Mesothelial cell of epicardium (in vitro differentiated cells): ENCODE results near the gene S100PBP. TPM values are rescaled to one million over a fixed set of nuclear protein-coding genes. Genes with fewer than 3 reads are reported as not detected.

Experiments used
- DNase-seq, 2 experiments: peaks; one replicate each; pipeline ENCODE4 v3.0.0; 2021; ENCODE audit warnings: low spot score in 2 of 2; ENCODE audit not compliant: unreplicated experiment in 2 of 2
- H3K27ac Mint-ChIP-seq: 2 replicates; pipeline ENCODE4 v1.8.0; 2021; ENCODE audit warnings: mixed read lengths
- H3K27me3 Mint-ChIP-seq: 2 replicates; pipeline ENCODE4 v1.8.0; 2021; ENCODE audit warnings: low read depth, mixed read lengths
- H3K36me3 Mint-ChIP-seq: 2 replicates; pipeline ENCODE4 v1.8.0; 2021; ENCODE audit warnings: mixed read lengths
- H3K4me1 Mint-ChIP-seq: 2 replicates; pipeline ENCODE4 v1.8.0; 2021; ENCODE audit warnings: mixed read lengths
- H3K4me3 Mint-ChIP-seq: 2 replicates; pipeline ENCODE4 v1.8.0; 2021; ENCODE audit warnings: mild to moderate bottlenecking, moderate library complexity, mixed read lengths
- H3K9me3 Mint-ChIP-seq: 2 replicates; pipeline ENCODE4 v1.8.0; 2021; ENCODE audit warnings: mixed read lengths
- total RNA-seq: library from RNA; stranded (reverse); gene quantifications from 3 replicates; pipeline ENCODE4 v1.2.1, GENCODE V29; 2021
- TF ChIP-seq, protein P1 (sequence below): fragments of 200-600 bp; sonication (generic); IDR thresholded peaks from one replicate; pipeline ENCODE4 v1.5.0; 2021; ENCODE audit warnings: antibody characterized with exemption; ENCODE audit not compliant: unreplicated experiment

S100PBP gene
- total RNA-seq, 1 donor from 2014 or later: 66.8 TPM

DNA sequence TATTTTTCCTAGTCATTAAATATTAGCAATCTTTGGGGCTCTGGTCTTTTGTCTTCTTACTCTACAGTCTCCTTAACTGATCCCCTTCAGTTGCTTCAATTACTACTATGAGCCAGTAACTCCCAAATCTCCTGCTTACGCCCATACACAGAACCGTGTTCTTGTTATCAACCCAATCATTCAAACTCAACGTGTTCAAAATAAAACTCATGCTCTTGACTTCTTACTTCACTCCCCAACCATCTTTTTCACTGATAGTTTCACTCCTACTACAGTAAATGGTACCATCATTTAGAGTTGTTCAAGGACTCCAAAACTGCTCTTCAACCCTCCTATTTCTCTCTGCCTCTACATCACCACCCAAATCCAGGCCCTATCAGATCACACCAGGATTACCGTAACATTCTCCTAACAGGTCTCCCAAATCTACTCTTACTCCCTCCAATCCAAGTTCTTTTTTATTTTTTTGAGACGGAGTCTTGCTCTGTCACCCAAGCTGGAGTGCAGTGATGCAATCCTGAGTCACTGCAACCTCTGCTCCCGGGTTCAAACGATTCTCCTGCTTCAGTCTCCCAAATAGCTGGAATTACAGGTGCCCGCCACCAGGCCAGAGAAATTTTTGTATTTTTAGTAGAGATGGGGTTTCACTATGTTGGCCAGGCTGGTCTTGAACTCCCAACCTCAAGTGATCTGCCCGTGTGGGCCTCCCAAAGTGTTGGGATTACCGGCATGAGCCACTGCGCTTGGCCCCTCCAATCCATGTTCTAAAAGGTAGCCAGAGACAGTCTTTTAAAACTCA, 3.3 kb upstream of the S100PBP start:
- H3K27ac Mint-ChIP-seq: peak overlapping the region; percentile 2
- H3K4me1 Mint-ChIP-seq: peaks cover 61% of the 10 kb centered on the region
- TF ChIP-seq, protein P1, sequence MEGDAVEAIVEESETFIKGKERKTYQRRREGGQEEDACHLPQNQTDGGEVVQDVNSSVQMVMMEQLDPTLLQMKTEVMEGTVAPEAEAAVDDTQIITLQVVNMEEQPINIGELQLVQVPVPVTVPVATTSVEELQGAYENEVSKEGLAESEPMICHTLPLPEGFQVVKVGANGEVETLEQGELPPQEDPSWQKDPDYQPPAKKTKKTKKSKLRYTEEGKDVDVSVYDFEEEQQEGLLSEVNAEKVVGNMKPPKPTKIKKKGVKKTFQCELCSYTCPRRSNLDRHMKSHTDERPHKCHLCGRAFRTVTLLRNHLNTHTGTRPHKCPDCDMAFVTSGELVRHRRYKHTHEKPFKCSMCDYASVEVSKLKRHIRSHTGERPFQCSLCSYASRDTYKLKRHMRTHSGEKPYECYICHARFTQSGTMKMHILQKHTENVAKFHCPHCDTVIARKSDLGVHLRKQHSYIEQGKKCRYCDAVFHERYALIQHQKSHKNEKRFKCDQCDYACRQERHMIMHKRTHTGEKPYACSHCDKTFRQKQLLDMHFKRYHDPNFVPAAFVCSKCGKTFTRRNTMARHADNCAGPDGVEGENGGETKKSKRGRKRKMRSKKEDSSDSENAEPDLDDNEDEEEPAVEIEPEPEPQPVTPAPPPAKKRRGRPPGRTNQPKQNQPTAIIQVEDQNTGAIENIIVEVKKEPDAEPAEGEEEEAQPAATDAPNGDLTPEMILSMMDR: no peak
- H3K4me3 Mint-ChIP-seq: no peak overlapping the region
- no peak for DNase-seq
- H3K36me3 Mint-ChIP-seq: peaks cover 8% of the 10 kb centered on the region
- no peaks in the 10 kb centered on the region for H3K9me3 Mint-ChIP-seq
- H3K27me3 Mint-ChIP-seq: no peaks in the 10 kb centered on the region

DNA sequence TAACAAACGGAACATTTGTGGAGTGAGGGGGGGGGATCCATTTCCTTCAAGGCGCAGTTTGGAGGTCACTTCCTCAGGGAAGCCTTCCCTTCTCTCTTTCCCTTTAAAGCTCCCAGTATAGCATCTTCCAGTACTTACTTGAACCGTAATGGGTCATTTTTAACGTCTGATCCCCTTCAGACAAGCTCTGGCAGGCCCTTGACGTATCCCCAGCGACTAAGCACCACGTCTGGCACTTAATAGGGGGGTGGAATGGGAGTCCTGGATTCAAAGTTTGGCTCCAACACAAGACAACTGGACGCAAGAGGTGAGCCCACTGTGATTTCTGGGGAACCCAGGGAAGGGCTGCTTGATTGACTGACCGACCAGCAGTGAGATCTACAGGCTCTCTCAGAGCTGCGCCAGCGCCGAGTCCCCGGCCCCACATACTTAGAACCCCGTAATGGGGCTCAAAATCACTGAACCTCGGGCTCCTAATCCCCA, 736 bp upstream of the S100PBP start:
- H3K27ac Mint-ChIP-seq: peak overlapping the region; percentile 98
- peak overlapping the region; percentile 95 for H3K4me3 Mint-ChIP-seq
- H3K9me3 Mint-ChIP-seq: no peaks in the 10 kb centered on the region
- no peaks in the 10 kb centered on the region for H3K27me3 Mint-ChIP-seq
- peaks cover 2% of the 10 kb centered on the region for H3K36me3 Mint-ChIP-seq
- DNase-seq: no peak
- TF ChIP-seq, protein P1: no peak
- peaks cover 52% of the 10 kb centered on the region for H3K4me1 Mint-ChIP-seq

DNA sequence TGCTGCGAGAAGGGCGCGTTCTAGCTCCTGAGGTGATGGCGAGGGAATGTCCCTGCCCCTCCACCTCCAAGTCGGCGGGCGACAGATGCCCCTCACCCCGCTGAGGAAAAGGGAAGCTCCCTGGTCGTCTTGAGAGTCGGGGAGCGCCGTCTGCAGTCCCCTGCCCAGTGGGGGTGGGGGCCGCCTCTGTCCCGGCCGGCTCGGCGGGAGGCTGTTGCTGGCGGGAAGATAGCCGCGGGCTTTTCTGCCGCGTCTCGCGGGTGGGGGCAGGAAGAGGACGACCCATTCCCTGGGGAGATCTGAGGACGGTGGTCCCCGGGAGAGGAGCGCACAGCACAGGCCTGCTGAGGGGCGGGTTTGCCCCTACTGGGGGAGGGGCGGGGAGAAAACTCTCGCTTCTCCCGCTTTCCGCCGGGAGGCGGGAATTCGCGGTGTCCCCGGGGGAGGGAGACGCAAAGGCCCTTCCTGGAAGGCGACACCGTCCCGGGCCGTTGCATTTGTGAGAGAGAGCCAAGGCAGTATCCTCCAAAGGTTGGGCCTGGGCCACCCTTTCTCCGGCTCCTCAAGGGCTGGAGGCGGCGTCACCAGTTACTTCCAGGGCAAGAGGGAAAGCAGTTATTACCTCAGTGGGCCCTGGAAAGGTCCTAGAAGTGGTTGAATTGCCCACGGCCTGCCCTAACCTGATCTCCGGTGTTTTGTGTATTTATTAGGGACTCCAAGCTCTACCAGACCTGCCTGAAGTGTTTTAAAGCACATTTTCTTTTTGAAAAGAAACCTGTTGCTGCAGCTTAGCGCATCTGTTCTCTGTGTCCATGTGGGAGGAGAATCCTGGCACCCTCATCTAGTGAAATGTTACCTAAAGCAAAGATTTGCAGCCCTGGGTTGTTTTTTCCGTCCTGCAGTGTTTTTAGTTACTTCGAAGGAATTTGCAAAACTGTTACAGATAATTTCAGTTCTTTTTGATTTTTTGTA, 648 bp downstream of the S100PBP start:
- Mint-ChIP-seq H3K4me3 (peak overlapping the region; percentile 95), H3K4me1 (peaks cover 44% of the 10 kb centered on the region), H3K27ac (peak overlapping the region; percentile 98), H3K27me3 (no peaks in the 10 kb centered on the region), H3K9me3 (no peaks in the 10 kb centered on the region), H3K36me3 (peaks cover 2% of the 10 kb centered on the region)
- TF ChIP-seq, protein P1: no peak
- peak; percentile 43 to 74 for DNase-seq

DNA sequence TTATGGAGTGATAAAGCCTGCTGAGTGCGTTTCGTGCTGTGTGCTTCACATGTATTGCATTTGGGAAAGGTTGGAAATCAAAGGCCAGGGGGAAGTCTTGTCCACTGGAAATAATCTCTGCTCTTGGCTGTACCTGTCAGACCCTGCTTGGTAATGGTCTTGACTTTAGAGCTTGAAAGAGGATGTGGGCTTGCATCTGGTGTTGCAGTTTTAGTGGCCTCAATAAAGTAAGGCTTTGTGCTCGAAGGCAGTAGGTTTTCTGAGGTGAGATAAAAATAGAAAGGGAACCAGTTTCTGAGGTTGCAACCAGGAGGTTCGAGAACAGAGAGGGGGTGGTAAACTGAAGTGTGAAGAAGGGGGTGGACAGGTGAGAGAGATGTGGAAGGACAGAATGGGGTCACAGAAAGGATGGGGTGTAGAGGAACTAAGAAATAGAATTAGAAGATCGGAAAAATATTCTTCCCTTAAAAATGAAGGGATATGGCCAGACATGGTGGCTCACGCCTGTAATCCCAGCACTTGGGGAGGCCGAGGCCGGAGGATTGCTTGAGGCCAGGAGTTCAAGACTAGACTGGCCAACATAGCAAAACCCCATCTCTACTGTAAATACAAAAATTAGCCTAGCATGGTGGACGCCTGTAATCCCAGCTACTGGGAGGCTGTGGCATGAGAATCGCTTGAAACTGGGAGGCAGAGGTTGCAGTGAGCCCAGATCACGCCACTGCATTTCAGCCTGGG, 1.5 kb downstream of the S100PBP start:
- H3K9me3 Mint-ChIP-seq: no peaks in the 10 kb centered on the region
- TF ChIP-seq, protein P1: no peak
- H3K36me3 Mint-ChIP-seq: no peaks in the 10 kb centered on the region
- DNase-seq: no peak
- H3K4me1 Mint-ChIP-seq: peaks cover 38% of the 10 kb centered on the region
- H3K27ac Mint-ChIP-seq: peak overlapping the region; percentile 98
- H3K4me3 Mint-ChIP-seq: peak overlapping the region; percentile 95
- H3K27me3 Mint-ChIP-seq: no peaks in the 10 kb centered on the region

DNA sequence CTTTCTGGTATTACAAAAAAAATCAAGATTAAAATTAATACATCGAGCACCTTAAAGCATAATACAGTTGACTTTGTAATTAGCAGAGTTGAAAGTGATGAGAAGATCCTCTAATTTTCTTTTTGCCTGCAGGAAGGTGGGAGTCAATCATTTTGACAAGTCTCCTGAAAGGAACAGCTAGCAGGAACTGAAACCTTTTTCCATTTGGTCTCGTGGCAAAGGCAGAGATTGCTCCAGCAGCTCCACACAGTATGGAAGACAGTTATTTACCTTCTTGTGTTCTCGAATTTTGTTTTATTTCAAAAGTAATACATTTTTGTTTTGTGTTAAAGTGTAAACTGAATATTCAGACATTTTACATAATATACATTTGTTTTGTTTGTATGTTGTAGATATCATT, 7.7 kb downstream of the S100PBP start:
- DNase-seq: no peak
- H3K27me3 Mint-ChIP-seq: no peaks in the 10 kb centered on the region
- TF ChIP-seq, protein P1: no peak
- no peaks in the 10 kb centered on the region for H3K9me3 Mint-ChIP-seq
- H3K27ac Mint-ChIP-seq: no peak overlapping the region
- H3K4me1 Mint-ChIP-seq: peaks cover 6% of the 10 kb centered on the region
- peaks cover 29% of the 10 kb centered on the region for H3K36me3 Mint-ChIP-seq
- H3K4me3 Mint-ChIP-seq: no peak overlapping the region
